ENCODE measurements around the gene SCAMP4.

GRCh38 chr19:1871630-1872029 lies 33.6 kb upstream of the SCAMP4 start:
- TF ChIP-seq CTCF (IDR thresholded peaks at IDR 0.05; ENCODE audit: low read depth, low read length) (no peak), EZH2phosphoT487 (IDR thresholded peaks at IDR 0.05; ENCODE audit: low read depth) (no peak)

All from OCI-LY3 (cell line).